ENCODE measurements around the gene RDH16. TPM values are rescaled to one million over a fixed set of nuclear protein-coding genes. Genes with fewer than 3 reads are reported as not detected.

RDH16 gene
- total and polyA plus RNA-seq, 4 donors, result 12.9 to 382 (median 219) TPM

GRCh38 chr12:56995930-56996496 is 38.6 kb upstream of the RDH16 start:
- DNase-seq (ENCODE audit: low spot score), result peak; percentile 24
- Histone ChIP-seq H3K4me1 (ENCODE audit: control insufficient read depth in 4 of 4, insufficient read depth in 4 of 4, low read length in 3 of 4) (peaks cover 3 to 46% (median 27%) of the 10 kb centered on the region in 4 donors), H3K27ac (ENCODE audit: low read depth in 1 of 2, low read length in 2 of 2) (peak overlapping the region in 1 of 2 donors; percentile 15), H3K27me3 (ENCODE audit: control insufficient read depth in 4 of 4, insufficient read depth in 4 of 4, low read length in 3 of 4) (no peaks in the 10 kb centered on the region), H3K9me3 (ENCODE audit: control insufficient read depth in 4 of 4, low read length in 3 of 4) (no peaks in the 10 kb centered on the region), H3K36me3 (ENCODE audit: control insufficient read depth in 4 of 4, insufficient read depth in 3 of 4, low read depth in 1 of 4, low read length in 3 of 4) (peaks cover 0 to 2% (median 0%) of the 10 kb centered on the region in 4 donors), H3K9ac (ENCODE audit: low read depth in 1 of 2, low read length in 2 of 2) (no peak overlapping the region), H3K4me3 (ENCODE audit: low read depth in 1 of 3, low read length in 3 of 3) (no peak overlapping the region)
- 90% methylated on average over 11 of the region's 11 CpGs for WGBS
- TF ChIP-seq SP1 (IDR thresholded peaks at IDR 0.05) (no peak), RAD21 (IDR thresholded peaks at IDR 0.05) (no peak), JUND (IDR thresholded peaks at IDR 0.05) (no peak), YY1 (IDR thresholded peaks at IDR 0.05) (no peak), REST (IDR thresholded peaks at IDR 0.05) (no peak)

GRCh38 chr12:56995201-56995929 is 38.0 kb upstream of the RDH16 start:
- Histone ChIP-seq H3K9me3 (ENCODE audit: control insufficient read depth in 4 of 4, low read length in 3 of 4) (no peaks in the 10 kb centered on the region), H3K27me3 (ENCODE audit: control insufficient read depth in 4 of 4, insufficient read depth in 4 of 4, low read length in 3 of 4) (no peaks in the 10 kb centered on the region), H3K27ac (ENCODE audit: low read depth in 1 of 2, low read length in 2 of 2) (peak overlapping the region; percentile 15 to 40), H3K4me1 (ENCODE audit: control insufficient read depth in 4 of 4, insufficient read depth in 4 of 4, low read length in 3 of 4) (peaks cover 2 to 46% (median 26%) of the 10 kb centered on the region in 4 donors), H3K36me3 (ENCODE audit: control insufficient read depth in 4 of 4, insufficient read depth in 3 of 4, low read depth in 1 of 4, low read length in 3 of 4) (peaks cover 0 to 2% (median 0%) of the 10 kb centered on the region in 4 donors), H3K4me3 (ENCODE audit: low read depth in 1 of 3, low read length in 3 of 3) (no peak overlapping the region), H3K9ac (ENCODE audit: low read depth in 1 of 2, low read length in 2 of 2) (no peak overlapping the region)
- no peak for TF ChIP-seq ZBTB33 (IDR thresholded peaks at IDR 0.05)
- WGBS, result 83% methylated on average over 26 of the region's 26 CpGs
- peak; percentile 29 for DNase-seq (ENCODE audit: low spot score)

GRCh38 chr12:56994231-56994746 is 36.9 kb upstream of the RDH16 start:
- Histone ChIP-seq H3K36me3 (ENCODE audit: control insufficient read depth in 4 of 4, insufficient read depth in 3 of 4, low read depth in 1 of 4, low read length in 3 of 4) (peaks cover 0 to 2% (median 0%) of the 10 kb centered on the region in 4 donors), H3K9ac (ENCODE audit: low read depth in 1 of 2, low read length in 2 of 2) (no peak overlapping the region), H3K4me1 (ENCODE audit: control insufficient read depth in 4 of 4, insufficient read depth in 4 of 4, low read length in 3 of 4) (peaks cover 2 to 43% (median 24%) of the 10 kb centered on the region in 4 donors), H3K27me3 (ENCODE audit: control insufficient read depth in 4 of 4, insufficient read depth in 4 of 4, low read length in 3 of 4) (no peaks in the 10 kb centered on the region), H3K9me3 (ENCODE audit: control insufficient read depth in 4 of 4, low read length in 3 of 4) (no peaks in the 10 kb centered on the region), H3K4me3 (ENCODE audit: low read depth in 1 of 3, low read length in 3 of 3) (peak overlapping the region in 1 of 3 donors; percentile 2), H3K27ac (ENCODE audit: low read depth in 1 of 2, low read length in 2 of 2) (no peak overlapping the region)
- DNase-seq (ENCODE audit: low spot score), result peak; percentile 31
- 85% methylated on average over 10 of the region's 10 CpGs for WGBS
- no peak for TF ChIP-seq SP1 (IDR thresholded peaks at IDR 0.05)
- no peak for TF ChIP-seq CTCF (IDR thresholded peaks at IDR 0.05; ENCODE audit: low read depth, low read length, missing input control)
- TF ChIP-seq FOXA1 (IDR thresholded peaks at IDR 0.05), result no peak
- TF ChIP-seq HNF4A (conservative IDR thresholded peaks at IDR 0.05), result no peak
- TF ChIP-seq GABPA (IDR thresholded peaks at IDR 0.05 in 1 of 2, conservative IDR thresholded peaks at IDR 0.05 in 1 of 2), result no peak
- no peak for TF ChIP-seq NR2F2 (IDR thresholded peaks at IDR 0.05)
- no peak for TF ChIP-seq JUND (IDR thresholded peaks at IDR 0.05)
- TF ChIP-seq FOXA2 (IDR thresholded peaks at IDR 0.05), result no peak
- TF ChIP-seq EGR1 (IDR thresholded peaks at IDR 0.05; ENCODE audit: low read depth in 2 of 2), result no peak
- no peak for TF ChIP-seq TAF1 (conservative IDR thresholded peaks at IDR 0.05)
- no peak for TF ChIP-seq RXRA (IDR thresholded peaks at IDR 0.05)
- TF ChIP-seq YY1 (IDR thresholded peaks at IDR 0.05), result no peak
- no peak for TF ChIP-seq ZBTB33 (IDR thresholded peaks at IDR 0.05)
- no peak for TF ChIP-seq RAD21 (IDR thresholded peaks at IDR 0.05)
- TF ChIP-seq ATF3 (IDR thresholded peaks at IDR 0.05), result no peak
